GOT3 (cell line): ENCODE results near the gene FAM47C.
"Not testable (repeated sequence)": the region's sequence is repeated elsewhere in the genome, so short reads cannot be mapped to it uniquely, and the experiment has no call there.

Source experiments
- DNase-seq: peaks from one replicate; lab custom pipeline; 2025; ENCODE audit warnings: mixed read lengths; lab: John Stamatoyannopoulos, UW

Gene FAM47C

DNA sequence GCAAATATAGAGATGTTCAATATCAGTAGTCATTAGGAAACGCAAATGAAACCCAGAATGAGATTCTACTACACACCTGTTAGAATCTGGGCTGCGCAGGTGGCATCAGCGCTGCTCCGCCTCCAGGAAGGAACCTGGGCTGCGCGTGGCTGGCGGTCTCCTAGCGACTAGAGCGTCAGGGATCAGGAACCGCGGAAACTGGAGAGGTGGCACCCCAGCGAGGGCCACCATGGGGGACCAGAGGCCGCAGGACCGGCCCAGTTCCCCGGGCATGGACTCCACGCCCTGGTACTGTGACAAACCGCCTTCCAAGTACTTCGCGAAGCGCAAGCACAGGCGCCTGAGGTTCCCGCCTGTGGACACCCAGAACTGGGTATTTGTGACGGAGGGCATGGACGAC is at the start of gene FAM47C:
TSS of gene FAM47C (plus strand) at position 185 of the 400 bp plus-strand sequence. CDS start at position 230, 45 bp downstream.
- not testable (repeated sequence) for DNase-seq

DNA sequence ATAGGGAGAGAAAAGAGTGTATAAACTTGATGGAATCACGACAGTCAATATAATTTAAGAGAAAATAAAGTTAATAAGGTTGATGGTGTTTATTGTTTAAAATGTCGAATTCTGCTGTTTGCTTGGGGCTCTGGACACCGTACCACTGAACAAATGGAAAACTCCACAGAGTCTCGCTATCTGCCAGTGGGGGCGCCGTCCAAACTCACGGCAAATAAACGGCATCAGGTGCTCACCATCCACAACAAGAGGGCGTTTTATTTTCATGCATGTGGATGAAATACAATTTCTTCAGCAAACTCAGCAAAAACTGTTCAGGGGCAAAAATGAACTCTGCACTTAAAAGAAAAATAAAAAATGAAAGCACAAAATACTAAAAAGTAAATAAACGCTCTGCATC is 46.6 kb upstream of the FAM47C start:
- DNase-seq = no peak

DNA sequence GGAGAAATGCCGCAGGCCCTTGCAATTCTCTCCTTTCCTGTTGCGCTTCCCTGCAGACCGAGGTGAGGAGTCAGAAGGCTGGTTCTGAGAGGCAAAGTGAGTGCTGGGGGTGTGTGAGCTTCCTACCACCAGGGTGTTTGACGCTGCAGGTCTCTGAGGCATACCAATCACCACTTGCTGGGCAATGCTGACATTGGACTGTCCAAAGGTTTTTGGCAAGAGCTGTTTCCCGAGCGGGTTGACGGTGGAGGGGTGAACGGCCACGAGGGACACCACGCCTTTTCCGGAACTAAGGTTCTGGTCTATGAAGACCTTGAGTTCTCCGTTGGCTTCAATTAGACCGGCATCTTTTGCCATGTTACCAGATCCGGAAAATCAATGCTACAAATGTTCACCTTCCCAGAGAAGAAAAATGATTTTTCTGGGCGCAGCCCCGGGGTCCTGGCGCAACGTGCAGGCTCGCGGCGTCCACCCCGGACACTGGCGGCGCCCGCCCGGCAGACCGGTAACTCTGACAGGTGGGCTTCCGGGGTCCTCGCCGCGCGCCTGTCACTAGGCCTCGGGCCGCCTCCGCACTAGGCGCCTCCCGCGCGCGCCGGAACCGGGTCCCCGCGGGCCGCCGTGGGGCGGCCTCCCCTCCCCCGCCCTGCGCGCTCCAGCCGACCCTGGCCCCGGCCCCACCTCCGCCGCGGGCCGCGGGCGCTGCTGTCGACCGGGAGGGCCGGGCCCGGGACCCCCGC is 44.9 kb upstream of the FAM47C start:
- no peak for DNase-seq

DNA sequence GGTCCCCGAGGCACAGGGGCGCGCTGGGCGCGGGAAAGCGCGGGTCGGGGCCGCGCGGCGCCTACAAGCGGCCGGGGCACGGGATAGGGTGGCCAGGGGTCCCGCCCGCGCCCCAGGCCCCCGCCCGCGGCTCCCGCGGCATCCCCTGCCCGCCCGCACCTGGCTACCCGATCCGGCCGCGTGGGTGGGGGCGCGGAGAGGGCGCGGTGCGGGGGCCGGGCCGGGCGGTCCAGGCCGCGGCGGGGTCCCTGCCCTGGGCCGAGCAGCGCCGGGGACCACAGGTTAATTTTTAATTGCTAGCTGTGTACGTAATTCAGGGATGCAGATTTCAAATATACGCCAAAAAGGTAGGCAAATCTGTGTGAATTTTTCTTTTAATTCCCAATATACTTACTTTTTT is 44.3 kb upstream of the FAM47C start:
- no peak for DNase-seq

DNA sequence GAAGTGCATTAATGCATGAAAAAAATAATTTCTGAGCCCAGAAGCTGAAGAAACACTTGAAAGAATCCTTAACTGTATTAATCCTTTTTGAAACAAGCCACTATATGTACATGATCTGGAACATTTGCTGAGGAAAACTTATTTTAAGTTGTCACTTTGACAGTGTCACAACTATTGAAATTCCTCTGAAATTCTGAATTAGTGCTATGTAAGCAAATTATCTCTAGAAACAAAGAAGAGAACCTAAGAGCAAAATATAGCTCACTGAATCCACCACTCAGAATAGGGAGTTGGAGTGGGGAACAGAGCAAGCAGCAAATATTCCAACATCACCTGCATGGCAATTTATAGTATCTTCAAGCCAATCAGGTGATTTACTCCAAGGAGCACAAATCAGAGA is 34.6 kb upstream of the FAM47C start:
- DNase-seq = no peak

DNA sequence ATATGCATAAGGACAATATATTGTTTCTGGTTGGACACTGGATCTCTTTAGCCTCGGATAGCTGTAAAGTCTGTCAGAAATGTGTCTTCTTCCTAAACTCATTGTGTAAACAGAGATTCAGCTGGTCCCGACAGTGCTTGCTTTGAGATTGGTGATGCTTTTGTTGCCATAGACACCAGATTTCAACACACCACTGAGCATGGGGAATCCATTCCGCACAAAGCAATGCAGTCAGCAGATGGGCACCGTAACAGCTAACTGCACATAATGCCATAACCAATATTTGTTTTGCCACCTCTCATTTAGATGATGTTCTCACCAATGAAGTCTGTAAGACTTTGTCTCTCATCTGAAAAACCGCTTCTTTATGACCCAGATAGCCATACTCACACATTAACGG is 33.3 kb upstream of the FAM47C start:
- no peak for DNase-seq

DNA sequence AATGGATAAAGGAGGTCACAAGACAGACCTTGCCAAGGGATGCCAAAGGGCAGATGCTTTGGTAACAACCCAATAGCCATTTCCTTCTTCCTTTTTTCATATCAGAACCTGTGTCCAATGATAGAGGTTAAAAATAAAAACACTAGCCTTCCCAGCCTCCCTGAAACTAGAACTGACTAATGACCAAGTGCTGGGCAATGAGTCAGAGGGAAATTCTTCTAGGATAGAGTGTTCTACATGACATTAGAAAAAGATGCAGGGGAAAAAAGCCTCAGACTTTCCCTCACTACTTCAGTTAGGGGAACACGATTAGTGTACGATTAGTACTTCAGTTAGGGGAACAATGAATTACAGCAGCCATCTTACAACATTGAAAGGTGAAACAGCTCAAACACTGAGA is 29.3 kb upstream of the FAM47C start:
- DNase-seq = no peak

DNA sequence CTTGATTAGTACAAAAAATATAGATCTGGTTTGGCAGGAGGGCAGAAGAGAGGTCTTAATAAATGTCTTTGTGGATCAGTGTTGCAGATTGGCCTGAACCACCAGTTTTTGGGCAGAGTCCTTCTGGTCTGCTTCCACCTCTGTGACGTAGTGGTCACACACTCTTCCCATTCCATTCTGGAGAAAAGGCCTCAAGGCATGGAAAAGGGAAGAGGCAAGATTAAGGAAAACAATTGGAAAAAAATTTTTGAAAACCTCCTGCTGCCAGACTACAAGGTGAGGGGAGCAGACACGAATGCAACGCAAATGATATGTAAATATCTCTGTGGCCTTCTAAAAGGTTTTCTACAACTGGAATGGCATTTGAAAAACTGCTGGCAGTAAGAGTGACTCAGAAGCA is 24.3 kb upstream of the FAM47C start:
- no peak for DNase-seq

DNA sequence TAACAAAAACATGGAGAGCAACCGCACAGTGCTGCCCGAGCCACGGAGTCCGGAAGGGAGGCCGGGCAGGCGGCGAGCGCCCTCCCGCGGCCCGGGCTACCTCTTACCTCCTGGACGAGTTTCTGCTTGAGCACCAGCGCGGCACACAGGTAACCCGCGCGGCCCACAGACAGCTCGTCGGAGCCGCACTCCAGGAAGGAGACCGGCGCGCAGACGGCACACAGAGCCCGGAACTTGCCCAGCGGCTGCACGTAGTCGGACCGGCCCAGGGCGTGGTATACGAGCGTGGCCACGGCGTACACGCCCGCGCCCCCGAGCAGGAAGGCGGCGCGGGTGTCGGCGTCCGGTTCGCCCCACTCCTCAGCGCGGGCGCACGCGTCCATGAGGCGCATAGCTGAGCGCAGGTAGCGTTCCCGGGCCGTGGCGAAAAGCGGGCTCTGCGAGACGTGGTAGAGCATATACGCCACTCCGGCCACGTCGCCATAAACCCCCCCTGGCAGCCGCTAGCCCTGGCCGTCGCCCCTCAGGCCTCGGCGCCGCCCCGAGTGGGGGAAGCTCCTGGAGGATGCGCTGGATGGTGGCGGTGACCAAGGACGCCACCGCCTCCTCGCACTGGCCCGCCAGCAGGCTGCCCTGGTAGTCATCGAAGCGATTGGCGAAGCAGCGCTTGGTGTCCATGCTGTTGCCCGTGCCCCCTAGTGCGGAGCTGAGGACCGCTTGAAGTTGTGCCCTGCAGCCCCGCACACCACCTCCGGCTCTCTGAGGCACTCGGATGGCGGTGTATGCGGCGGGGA is 22.6 kb upstream of the FAM47C start:
- DNase-seq = not testable (repeated sequence)

DNA sequence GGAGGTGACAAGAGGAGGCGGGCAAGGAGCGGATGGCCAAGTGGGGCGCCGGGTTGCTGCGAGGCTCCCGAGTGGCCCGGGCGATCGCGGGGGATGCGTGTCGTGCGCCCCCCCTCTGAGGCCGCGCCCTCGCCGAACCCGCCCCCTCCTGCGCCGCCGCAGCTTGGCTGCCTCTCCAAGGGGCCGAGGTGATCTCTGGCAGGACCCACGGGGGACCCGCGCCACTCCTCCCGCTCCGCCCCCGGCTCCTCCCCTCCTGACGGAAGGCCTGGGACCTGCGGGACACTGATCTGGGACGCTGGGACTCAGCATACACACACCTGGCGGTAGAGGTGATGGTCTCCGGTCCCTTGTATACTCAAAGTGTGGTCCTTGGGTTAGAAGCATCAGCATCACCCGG is 21.9 kb upstream of the FAM47C start:
- DNase-seq = no peak

DNA sequence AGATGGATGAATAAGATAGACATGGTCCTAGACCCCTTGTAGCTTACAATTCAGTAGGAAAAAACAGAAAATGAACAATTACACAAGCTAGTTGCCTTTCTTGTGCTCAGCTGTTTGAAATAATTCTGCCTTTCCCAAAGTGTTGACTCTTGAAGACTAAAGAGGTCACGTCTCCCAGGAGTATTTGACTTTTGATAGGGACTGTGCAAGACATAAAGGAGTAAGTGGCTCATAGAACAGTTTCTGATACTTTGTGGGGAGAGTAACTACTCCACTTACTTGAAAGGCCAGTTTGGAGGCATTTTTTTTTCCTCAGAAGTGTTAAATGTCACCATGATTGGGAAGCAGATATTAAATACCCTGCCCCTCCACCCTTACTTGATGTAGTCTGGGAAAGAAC is 21.0 kb upstream of the FAM47C start:
- not testable (repeated sequence) for DNase-seq

DNA sequence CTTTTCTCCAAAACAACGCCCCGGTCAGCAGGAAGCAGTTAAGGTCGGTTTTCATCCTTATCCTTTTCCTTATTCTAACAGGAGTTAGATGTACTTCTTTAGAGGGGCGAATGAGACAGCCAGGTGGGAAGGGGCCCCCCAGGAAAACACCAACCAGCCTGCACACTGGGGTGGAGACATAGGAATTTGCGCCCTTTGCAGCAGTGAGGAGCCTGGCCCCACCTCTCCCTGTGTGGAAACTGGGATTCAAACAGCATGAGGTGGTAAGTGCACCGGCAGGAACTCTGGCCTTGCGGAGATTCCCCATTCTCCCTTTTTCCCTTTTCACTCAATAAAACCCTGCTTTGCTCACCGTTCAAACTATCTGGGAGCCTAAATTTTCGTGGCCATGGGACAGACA is 8.0 kb upstream of the FAM47C start:
- no peak for DNase-seq

DNA sequence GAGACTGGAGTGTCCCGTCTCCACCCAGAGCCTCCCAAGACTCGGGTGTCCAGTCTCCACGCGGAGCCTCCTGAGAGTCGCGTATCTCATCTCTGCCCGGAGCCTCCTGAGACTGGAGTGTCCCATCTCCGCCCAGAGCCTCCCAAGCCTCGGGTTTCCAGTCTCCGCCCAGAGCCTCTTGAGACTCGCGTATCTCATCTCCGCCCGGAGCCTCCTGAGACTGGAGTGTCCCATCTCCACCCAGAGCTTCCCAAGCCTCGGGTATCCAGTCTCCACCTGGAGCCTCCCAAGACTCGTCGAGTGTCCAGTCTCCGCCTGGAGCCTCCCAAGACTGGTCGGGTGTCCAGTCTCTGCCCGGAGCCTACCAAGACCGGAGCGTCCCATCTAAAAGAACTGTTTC is 2.3 kb downstream of the FAM47C start:
- DNase-seq = no peak

DNA sequence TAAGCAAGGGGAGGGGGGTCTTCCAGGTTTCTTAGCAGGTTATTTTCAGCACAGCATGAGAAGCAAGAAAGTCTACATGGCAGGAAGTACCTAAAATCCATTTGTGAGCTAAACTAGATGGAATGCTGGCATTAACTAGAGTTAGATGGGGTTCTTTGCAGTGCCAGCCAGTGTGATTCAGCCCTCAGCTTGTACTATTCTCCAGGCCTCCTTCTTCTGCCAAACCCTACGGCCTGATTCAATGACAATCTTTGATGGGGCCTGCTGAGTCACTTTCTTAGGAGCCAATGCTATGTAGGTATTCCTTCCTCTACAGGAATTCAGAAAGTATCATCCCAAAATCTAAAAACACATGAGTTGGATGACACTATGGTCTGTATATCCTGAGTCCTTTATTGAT is 26.1 kb downstream of the FAM47C start:
- DNase-seq = not testable (repeated sequence)

DNA sequence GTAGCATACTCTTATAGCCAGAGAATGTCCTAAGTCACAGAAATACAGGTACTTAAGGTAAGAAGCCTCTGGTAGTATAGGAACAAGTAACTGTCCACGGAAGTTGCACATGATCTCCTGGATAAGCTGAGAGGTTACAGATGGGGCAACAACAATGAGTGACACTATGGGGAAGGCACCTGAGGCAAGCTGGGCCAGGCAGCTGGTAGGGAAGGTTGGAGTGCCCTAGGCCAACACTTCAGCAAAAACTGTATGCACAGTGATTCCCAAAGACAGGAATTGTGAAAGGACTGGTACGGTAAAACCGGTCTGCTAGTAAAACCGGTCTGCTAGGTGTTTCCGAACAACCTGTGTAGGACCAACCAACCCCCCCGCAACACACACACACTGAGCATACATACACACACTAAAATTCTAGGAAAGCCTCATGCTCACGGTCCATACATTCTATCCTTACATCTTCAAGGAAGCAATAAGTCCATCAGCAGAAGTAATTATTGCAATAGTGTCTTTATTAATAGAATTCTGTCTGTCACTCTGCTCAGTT is 28.6 kb downstream of the FAM47C start:
- not testable (repeated sequence) for DNase-seq

DNA sequence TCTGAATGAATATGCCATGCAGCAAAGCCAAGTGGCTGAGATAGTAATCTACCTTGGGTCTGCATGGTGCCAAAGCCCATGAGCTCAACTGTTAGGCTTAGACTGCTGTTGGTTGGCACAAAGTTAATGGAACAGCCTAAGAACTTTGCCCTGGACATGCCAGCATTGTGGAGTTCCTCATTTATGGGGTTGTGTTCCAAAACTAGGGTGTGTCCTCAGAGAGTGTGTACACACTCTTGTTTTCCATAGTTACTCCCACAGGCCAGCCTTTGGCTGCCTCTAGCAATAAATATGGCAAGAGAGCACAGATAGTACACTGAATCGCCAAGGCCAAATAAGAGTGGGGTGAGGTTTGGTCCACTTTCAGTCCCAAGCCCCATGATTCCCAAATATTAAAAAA is 30.6 kb downstream of the FAM47C start:
- not testable (repeated sequence) for DNase-seq

DNA sequence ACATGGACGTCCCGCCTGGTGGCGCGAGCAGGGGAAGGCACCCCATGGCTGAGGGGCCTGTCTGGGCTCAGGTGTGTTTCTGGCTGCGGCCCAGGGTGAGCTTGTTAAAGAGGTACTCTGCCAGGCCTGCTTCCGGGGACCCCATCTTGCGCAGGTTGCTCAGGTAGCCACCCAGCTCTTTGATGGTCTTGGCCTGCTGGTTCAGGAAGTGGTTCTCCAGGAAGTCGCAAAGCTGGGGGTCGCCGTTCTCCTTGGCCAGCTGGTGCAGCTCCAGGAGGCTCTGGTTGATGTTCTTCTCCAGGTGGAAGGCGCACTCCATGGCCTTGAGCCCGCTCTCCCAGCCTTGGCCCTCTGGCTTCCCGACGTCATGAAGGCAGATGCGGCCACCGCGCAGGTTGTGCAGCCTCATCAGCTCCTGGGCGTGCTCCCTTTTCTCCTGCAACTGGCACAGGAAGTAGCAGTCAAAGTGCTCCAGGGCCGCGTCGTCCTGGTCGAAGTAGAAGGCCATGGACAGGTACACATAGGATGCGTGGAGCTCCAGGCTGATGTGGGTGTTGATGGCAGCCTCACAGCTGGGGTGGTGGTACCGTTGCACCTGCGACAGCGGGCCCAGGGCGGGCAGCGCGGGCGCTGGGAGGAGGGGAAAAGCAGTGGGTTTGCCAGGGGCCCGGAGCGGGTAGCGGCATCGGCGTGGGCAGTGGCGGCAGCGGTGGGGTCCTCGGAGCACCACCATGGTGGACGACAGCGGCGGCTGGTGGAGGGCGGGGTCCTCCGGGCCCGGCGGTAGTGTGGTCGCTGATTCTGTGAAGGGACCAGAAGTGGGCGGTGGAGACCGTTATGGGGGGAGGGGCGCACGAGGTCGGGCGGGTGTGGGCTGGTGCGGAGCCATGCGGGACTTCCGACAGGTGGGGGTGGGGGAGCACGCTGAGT is 35.1 kb downstream of the FAM47C start:
- DNase-seq = not testable (repeated sequence)

DNA sequence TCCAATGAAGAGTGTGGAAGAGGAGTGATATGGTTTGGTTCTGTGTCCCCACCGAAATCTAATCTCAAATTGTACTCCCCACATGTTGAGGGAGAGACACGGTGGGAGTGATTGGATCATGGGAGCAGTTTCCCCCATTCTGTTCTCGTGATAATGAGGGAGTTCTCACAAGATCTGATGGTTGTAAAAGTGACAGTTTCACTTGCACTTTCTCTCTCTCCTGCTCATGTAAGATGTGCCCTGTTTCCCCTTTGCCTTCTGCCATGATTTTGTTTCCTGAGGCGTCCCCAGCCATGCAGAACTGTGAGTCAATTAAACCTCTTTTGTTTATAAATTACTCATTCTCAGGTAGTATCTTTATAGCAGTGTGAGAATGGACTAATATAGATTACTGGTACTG is 39.6 kb downstream of the FAM47C start:
- no peak for DNase-seq

DNA sequence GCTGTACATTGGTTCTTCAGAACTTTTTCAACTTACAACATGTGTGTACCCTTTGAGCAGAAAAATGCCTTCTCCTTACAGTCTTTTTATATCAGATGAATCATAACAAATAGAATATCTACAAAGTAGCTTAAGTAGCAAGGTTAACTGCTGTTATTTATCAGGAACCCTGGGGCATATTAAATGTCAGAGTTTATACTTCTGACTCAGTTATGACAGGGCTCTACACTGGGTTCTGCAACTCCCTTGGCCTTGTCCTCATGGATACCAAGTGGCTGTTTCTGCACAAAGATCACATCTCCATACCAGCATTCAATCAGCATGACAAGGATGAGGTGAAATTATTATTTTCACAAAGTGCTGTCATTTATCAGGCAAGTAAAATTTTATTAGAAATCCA is 49.4 kb downstream of the FAM47C start:
- not testable (repeated sequence) for DNase-seq

DNA sequence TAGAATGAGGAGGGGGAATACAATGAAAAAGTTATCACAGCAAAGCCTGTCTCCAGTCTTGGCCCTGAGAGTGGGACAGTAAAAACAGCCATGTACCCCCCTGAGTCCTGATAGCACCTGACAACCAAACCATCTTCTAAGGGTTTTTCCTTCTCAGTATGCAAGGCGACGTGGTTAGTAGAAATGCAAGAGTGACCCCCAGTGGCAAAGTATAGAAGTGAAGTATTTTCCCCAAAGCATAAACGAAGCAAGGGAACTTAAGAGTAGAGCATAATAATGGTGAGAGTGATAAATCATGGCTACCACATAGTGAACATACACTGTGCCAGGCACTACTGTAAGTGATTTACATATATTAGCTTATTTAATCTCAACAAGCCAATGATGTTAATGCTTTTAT is 52.8 kb downstream of the FAM47C start:
- DNase-seq = no peak
